OCI-LY7 (cell line): Measurements from ENCODE around the gene IDNK.

Source experiments
- EZH2phosphoT487 ChIP-seq: fragments of 200-600 bp; sonication (generic); IDR thresholded peaks from 2 replicates; pipeline ENCODE4 v1.6.1; 2018; ENCODE audit warnings: low read depth, borderline replicate concordance, mild to moderate bottlenecking, mixed run types, antibody characterized with exemption, low read length, moderate library complexity, mixed read lengths
- TF ChIP-seq, protein P1 (sequence below): fragments of 200-600 bp; sonication (generic); conservative IDR thresholded peaks from 2 replicates; pipeline ENCODE4 v1.5.1; 2014; ENCODE audit warnings: mild to moderate bottlenecking, antibody characterized with exemption, low read length, moderate library complexity, mixed read lengths

- TF ChIP-seq, protein P1, sequence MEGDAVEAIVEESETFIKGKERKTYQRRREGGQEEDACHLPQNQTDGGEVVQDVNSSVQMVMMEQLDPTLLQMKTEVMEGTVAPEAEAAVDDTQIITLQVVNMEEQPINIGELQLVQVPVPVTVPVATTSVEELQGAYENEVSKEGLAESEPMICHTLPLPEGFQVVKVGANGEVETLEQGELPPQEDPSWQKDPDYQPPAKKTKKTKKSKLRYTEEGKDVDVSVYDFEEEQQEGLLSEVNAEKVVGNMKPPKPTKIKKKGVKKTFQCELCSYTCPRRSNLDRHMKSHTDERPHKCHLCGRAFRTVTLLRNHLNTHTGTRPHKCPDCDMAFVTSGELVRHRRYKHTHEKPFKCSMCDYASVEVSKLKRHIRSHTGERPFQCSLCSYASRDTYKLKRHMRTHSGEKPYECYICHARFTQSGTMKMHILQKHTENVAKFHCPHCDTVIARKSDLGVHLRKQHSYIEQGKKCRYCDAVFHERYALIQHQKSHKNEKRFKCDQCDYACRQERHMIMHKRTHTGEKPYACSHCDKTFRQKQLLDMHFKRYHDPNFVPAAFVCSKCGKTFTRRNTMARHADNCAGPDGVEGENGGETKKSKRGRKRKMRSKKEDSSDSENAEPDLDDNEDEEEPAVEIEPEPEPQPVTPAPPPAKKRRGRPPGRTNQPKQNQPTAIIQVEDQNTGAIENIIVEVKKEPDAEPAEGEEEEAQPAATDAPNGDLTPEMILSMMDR = no peak
- no peak for TF ChIP-seq EZH2phosphoT487
Measured at GRCh38 chr9:83622433-83622938, 457 bp upstream of the IDNK start.
